SK-N-SH treated with all-trans-retinoic acid at 6 μM for 48 hours (cell line): ENCODE results near the gene RBM18.

Experiments used
- CREB5 ChIP-seq: fragments of 250-450 bp; sonication (Bioruptor Pico); IDR thresholded peaks from 2 replicates; pipeline ENCODE4 v1.5.1; 2020; ENCODE audit warnings: low read depth, mild to moderate bottlenecking, moderate library complexity
- OSR1 ChIP-seq: fragments of 250-450 bp; sonication (Bioruptor Pico); IDR thresholded peaks from 2 replicates; pipeline ENCODE4 v1.8.0; 2022; ENCODE audit warnings: moderate library complexity, mild to moderate bottlenecking, inconsistent platforms
- RARB ChIP-seq: fragments of 250-450 bp; sonication (Bioruptor Pico); IDR thresholded peaks from 2 replicates; pipeline ENCODE4 v1.8.0; 2021; ENCODE audit warnings: mild to moderate bottlenecking, moderate library complexity
- ZNF8 ChIP-seq: fragments of 450-650 bp; formaldehyde crosslinking; IDR thresholded peaks from 2 replicates; pipeline ENCODE4 v1.5.0; 2020; ENCODE audit warnings: mild to moderate bottlenecking, moderate library complexity

- TF ChIP-seq RARB (CRISPR knock-in tag), result no peak
- TF ChIP-seq CREB5, result no peak
- no peak for TF ChIP-seq OSR1 (CRISPR knock-in tag)
- no peak for TF ChIP-seq ZNF8 (CRISPR knock-in tag)
Observed at GRCh38 chr9:122307925-122308324, 43.3 kb upstream of the RBM18 start.
